Uterus (tissue), 2 donors: ENCODE results near the gene AMOTL1.

ENCODE experiments used
- POLR2A ChIP-seq, 2 donors: fragments of 450-650 bp; IDR thresholded peaks; one replicate each; pipeline ENCODE4 v1.6.1; 2016; ENCODE audit warnings: antibody characterized with exemption in 2 of 2, mild to moderate bottlenecking in 1 of 2, moderate library complexity in 1 of 2
- TF ChIP-seq, protein P1 (sequence below), 4 experiments: fragments of 200-600 bp in 2 of 4; fragments of 450-650 bp in 2 of 4; sonication (generic) in 2 of 4; IDR thresholded peaks; one replicate each; pipeline ENCODE4 v1.5.1; 2016 to 2019; ENCODE audit warnings: antibody characterized with exemption in 4 of 4, mild to moderate bottlenecking in 2 of 4, moderate library complexity in 1 of 4

DNA sequence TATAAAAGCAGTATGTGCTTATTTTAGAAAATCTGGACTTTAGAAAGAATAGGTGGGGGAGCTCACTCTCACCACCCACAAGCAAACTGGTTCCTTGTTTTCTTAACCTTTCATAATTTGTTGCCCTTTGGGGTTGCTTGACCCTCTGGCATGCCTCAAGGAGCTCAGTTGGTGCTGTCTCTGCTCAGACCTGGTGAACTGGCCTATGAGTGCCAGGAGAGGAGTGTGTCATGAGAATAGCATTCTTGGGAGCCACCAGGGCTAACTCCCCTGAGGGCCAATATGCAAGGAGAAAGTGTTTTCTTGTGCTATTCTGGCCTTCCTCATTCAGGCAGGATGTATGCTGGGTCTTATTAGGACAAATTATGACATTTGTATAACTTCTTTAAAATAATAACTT lies 21.0 kb upstream of the AMOTL1 start:
- TF ChIP-seq, protein P1, sequence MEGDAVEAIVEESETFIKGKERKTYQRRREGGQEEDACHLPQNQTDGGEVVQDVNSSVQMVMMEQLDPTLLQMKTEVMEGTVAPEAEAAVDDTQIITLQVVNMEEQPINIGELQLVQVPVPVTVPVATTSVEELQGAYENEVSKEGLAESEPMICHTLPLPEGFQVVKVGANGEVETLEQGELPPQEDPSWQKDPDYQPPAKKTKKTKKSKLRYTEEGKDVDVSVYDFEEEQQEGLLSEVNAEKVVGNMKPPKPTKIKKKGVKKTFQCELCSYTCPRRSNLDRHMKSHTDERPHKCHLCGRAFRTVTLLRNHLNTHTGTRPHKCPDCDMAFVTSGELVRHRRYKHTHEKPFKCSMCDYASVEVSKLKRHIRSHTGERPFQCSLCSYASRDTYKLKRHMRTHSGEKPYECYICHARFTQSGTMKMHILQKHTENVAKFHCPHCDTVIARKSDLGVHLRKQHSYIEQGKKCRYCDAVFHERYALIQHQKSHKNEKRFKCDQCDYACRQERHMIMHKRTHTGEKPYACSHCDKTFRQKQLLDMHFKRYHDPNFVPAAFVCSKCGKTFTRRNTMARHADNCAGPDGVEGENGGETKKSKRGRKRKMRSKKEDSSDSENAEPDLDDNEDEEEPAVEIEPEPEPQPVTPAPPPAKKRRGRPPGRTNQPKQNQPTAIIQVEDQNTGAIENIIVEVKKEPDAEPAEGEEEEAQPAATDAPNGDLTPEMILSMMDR (IDR thresholded peaks at IDR 0.05), result no peak
- TF ChIP-seq POLR2A (IDR thresholded peaks at IDR 0.05), result no peak
